NCI-H1436 treated with DMSO at 0.1 percent for 48 hours (cell line): ENCODE data around the gene TDRD12.
"Not testable (repeated sequence)": the region's sequence is repeated elsewhere in the genome, so short reads cannot be mapped to it uniquely, and the experiment has no call there.

Experiments
- DNase-seq: peaks from one replicate; lab custom pipeline; 2025; lab: John Stamatoyannopoulos, UW

Gene TDRD12

GRCh38 chr19:32693151-32694108, 26.1 kb upstream of the TDRD12 start:
- DNase-seq: not testable (repeated sequence)

DNA sequence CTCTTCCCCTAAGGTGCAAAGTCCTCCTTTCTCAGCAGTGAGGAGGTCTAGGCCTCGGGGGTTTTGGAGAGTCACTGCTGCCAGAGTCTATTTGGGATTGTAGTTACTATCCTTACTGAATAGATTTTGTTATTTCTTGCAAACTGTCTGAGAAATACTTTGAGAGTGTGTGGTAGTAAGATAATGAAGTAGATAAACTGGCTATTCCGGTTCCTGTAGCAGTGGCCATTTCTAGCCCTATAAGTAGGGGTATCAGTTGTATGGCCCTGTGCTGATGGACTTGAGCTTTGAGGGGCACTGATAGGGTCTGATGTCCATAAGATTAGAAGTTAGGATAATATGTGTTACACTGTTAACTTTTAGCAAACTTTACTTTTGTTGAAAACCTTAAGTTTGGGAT, 25.3 kb upstream of the TDRD12 start:
- DNase-seq: not testable (repeated sequence)

DNA sequence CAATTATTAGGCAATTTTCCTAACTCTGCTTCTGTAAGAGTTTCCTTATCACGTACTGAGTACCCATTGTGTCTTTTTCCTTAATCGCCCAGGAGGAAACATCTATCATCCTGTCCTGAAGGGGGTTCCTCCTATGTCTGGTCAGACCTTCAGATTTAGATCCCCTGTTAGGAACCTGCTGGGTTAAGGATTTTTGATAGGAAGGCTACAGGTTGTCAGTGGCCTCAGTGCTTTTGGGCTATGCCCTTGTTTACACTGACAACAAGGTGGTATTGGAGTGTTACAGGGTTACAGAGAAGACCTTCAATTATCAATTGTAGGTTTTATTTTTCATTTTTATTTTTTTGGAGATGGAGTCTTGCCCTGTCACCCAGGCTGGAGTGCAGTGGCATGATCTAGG, 24.7 kb upstream of the TDRD12 start:
- DNase-seq: not testable (repeated sequence)

- DNase-seq: not testable (repeated sequence)
Measured at GRCh38 chr19:32695506-32695905, 24.1 kb upstream of the TDRD12 start.

DNA sequence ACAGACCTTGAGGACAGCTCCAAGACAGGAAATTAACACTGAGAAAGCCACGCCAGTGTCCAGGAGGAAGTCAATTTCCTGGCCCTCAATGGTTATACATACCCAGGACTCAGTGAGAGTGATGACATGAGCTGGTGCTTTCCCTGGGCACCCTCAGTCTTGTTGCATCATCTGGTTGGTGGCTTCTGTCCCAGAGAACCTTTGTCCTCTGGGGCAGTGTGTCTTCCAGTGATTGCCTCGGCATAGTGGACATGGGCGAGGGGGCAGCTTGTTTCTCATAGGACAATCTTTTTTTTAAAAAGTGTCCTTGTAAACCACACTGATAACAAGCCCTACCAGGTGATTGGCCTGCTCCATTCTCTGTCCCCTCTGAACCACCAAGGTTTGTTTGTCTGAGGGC, 22.8 kb upstream of the TDRD12 start:
- DNase-seq: not testable (repeated sequence)

DNA sequence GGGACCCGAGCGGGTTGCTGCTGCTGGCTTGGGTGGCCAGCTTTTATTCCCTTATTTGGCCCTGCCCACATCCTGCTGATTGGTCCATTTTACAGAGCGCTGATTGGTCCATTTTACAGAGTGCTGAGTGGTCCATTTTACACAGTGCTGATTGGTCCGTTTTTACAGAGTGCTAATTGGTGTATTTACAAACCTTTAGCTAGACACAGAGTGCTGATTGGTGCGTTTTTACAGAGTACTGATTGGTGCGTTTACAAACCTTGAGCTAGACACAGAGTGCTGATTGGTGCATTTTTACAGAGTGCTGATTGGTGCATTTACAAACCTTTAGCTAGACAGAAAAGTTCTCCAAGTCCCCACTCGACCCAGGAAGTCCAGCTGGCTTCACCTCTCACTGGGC, 19.4 kb upstream of the TDRD12 start:
- DNase-seq: not testable (repeated sequence)

DNA sequence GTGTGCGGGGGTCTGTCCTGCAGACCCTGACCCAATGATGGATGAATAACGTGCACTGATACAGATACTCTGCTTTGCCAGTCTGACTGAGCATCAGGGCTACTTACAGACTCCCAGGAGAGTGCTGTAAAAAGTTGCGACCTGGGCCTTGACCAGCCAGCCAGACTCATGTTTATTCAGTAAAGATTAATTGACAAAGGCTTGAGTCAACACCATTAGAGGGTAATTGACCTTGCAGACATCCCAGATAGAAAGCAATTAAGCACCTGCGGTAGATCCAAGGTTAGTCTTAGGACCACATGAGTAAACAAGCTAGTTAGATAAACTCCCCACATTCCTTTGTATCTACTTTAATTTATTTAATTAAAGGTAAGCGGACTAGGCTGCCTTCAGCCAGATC, 17.6 kb upstream of the TDRD12 start:
- no peak for DNase-seq

DNA sequence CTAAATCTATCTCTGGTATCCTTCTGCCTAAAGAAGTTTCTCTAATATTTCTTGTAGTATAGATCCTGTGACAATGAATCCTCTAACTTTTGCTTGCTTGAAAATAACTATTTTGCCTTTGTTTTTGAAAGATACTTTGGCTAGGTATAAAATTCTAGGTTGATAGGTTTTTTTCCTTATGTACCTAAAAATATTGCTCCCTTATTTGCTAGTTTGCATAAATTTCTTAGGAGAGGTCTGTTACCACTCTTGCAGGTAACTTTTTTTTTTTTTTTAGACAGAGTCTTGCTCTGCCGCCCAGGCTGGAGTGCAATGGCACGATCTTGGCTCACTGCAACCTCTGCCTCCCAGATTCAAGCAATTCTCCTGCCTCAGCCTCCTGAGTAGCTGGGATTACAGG, 15.6 kb upstream of the TDRD12 start:
- not testable (repeated sequence) for DNase-seq

GRCh38 chr19:32708457-32708856, 11.1 kb upstream of the TDRD12 start:
- DNase-seq: no peak

GRCh38 chr19:32709032-32709431, 10.5 kb upstream of the TDRD12 start:
- no peak for DNase-seq

GRCh38 chr19:32711747-32712146, 7.8 kb upstream of the TDRD12 start:
- DNase-seq: no peak

- not testable (repeated sequence) for DNase-seq
Measured at GRCh38 chr19:32716203-32716602, 3.4 kb upstream of the TDRD12 start.

- no peak for DNase-seq
Measured at GRCh38 chr19:32717496-32717895, 2.1 kb upstream of the TDRD12 start.

- no peak for DNase-seq
Measured at GRCh38 chr19:32718286-32718685, 1.3 kb upstream of the TDRD12 start.

DNA sequence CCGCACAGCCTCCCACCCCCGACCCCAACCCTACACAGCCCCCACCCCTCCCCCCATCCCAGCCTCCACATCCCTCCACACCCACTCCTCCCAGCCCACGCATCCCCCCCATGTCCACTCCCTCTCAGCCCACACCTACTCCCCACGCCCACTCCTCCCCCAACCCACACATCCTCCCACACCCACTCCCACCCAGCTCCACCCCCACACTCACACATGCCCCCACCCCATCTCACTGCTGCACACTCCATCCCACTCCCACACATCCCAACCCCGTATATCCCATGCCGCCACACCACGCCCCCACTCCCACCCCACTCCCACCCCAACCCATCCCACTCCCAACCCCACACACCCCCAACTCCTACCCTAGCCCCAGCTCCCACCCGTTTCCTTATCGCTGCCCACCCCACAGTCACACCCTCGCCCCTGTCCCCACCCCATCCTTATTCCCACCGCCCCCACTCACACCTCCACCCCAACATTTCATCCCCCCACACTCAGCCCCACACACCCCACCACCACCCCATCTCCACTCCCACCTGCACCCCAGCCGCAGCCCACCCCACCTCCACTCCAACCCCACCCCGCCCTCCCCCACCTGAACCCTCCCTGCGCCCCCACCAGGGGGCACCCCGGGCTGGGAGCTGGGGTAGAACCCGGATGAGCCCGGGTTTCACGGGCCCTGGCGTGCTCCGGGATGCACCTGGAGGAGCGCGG, 809 bp downstream of the TDRD12 start:
- no peak for DNase-seq

DNA sequence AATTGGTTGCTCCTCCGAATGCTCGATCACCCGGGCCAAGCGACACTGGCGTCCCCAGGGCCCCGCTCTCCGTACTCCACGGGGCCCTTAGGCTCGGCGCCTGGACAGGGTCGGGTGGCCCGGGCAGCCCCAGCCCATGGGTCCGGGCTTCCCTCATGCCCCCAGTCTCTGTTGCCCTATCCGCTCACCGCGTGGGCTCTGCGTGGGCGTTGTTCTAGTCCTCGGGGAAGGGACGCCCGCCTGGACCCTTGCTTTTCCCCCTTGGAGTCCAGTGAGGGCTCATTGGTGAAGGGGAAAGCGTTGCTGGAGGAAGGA, 1.3 kb downstream of the TDRD12 start:
- DNase-seq: no peak

DNA sequence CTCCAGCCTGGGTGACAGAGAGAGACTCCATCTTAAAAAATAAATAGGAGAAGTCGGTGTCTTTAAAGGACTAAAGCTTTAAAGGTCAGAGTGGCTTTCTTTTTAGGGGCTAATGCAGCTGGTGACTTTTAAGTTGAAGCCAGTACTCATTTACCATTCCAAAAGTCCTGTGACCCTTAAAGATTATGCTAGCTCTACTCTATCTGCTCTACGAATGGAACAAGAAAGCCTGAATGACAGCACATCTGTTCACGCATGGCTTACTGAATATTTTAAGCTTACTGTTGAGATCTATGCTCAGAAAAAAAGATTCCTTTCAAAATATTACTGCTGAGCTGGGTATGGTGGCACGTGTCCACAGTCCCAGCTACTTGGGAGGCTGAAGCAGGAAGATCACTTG, 16.4 kb downstream of the TDRD12 start:
- DNase-seq: no peak

- DNase-seq: no peak
Measured at GRCh38 chr19:32743021-32743420, 23.5 kb downstream of the TDRD12 start.

- no peak for DNase-seq
Measured at GRCh38 chr19:32743447-32743846, 23.9 kb downstream of the TDRD12 start.

- DNase-seq: no peak
Measured at GRCh38 chr19:32744555-32745325, 25.2 kb downstream of the TDRD12 start.

DNA sequence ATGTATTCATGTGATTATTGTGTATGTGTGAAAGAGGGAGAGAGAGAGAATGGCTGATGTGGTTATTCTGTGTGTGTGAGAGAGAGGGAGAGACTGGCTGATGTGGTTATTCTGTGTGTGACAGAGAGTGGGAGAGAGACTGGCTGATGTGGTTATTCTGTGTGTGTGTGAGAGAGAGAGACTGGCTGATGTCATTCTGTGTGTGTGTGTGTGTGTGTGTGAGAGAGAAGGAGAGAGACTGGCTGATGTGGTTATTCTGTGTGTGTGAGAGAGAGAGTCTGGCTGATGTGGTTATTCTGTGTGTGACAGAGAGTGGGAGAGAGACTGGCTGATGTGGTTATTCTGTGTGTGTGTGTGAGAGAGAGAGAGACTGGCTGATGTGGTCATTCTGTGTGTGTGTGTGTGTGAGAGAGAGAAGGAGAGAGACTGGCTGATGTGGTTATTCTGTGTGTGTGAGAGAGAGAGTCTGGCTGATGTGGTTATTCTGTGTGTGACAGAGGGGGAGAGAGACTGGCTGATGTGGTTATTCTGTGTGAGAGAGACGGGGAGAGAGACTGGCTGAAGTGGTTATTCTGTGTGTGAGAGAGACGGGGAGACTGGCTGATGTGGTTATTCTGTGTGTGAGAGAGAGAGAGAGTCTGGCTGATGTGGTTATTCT, 26.2 kb downstream of the TDRD12 start:
- not testable (repeated sequence) for DNase-seq

GRCh38 chr19:32746631-32747196, 27.1 kb downstream of the TDRD12 start:
- DNase-seq: not testable (repeated sequence)
